Right cardiac atrium (tissue), 5 donors: ENCODE results near the gene PEA15. TPM values are rescaled to one million over a fixed set of nuclear protein-coding genes. Genes with fewer than 3 reads are reported as not detected.

Experiments used
- ATAC-seq, 2 donors: fragments of 200-7000 bp; cut with Tn5 transposase; one replicate each; pipeline versions ENCODE4 v1.8.0 to v1.9.1; 2020; ENCODE audit warnings: moderate library complexity in 2 of 2, mild to moderate bottlenecking in 1 of 2
- DNase-seq, 3 donors: peaks; one replicate each; pipeline ENCODE4 v3.0.0-alpha.2; 2020
- H3K27ac ChIP-seq: one replicate; pipeline ENCODE4 v1.5.1; 2013; ENCODE audit warnings: mild to moderate bottlenecking, low read length, control low read depth, moderate library complexity
- H3K27me3 ChIP-seq: one replicate; pipeline ENCODE4 v1.6.1; 2013; ENCODE audit not compliant: control insufficient read depth, insufficient read depth
- H3K4me1 ChIP-seq: one replicate; pipeline ENCODE4 v1.6.1; 2013; ENCODE audit warnings: low read length; ENCODE audit not compliant: control insufficient read depth, insufficient read depth
- H3K4me3 ChIP-seq: one replicate; pipeline ENCODE4 v1.5.1; 2013; ENCODE audit warnings: low read length, control low read depth
- H3K9me3 ChIP-seq: one replicate; pipeline ENCODE4 v1.6.1; 2013; ENCODE audit warnings: low read length; ENCODE audit not compliant: control insufficient read depth
- WGBS: extraction: QIAGEN DNeasy Blood & Tissue Kit; methylation state at CpG from one replicate; pipeline ENCODE4 v1.1.7; 2013; 5-methylcytosine and 5-hydroxymethylcytosine counted together
- intact Hi-C, 4 donors: fragments of 100-400 bp; cut with DNase I; formaldehyde crosslinking; loops; one replicate each; pipeline versions ENCODE4 v1.11.0 to v1.14.0; 2022 to 2023
- polyA plus RNA-seq: library from polyadenylated mRNA; stranded (reverse); fragments of 200-250 nt; gene quantifications from one replicate; pipeline ENCODE4 v1.2.3, GENCODE V29; 2013
- total RNA-seq, 4 donors: library from RNA; stranded (reverse); fragmentation: NEBNext Ultra II Directional; extraction: Animal tissue kit (Norgen Biotek cat#: 25700); gene quantifications; one replicate each; pipeline ENCODE4 v1.2.1, GENCODE V29; 2021
- donor health status: healthy with polysubstance abuse.
- donor health status: DM: no; HTN: yes; CAD: no.
- donor health status: DM: no; HTN: no; CAD: no.
- donor health status: DM: no; HTN: yes; CAD: no; lungs with severe emphysema.
- donor health status: DM: yes; HTN: yes; CAD: no.

PEA15 gene
- total and polyA plus RNA-seq, 5 donors, result 169 to 223 (median 213) TPM

GRCh38 chr1:160260406-160261382 is 55.5 kb downstream of the PEA15 start:
- H3K9me3 ChIP-seq, result no peaks in the 10 kb centered on the region
- DNase-seq, result no peak
- WGBS, result 18% methylated on average over 6 of the region's 6 CpGs
- peak overlapping the region; percentile 84 for H3K27ac ChIP-seq
- peak overlapping the region; percentile 80 for H3K4me3 ChIP-seq
- H3K4me1 ChIP-seq, result no peaks in the 10 kb centered on the region
- ATAC-seq, result no peak
- H3K27me3 ChIP-seq, result no peaks in the 10 kb centered on the region
- intact Hi-C loops, result no loop called here

- no peaks in the 10 kb centered on the region for H3K9me3 ChIP-seq
- peak overlapping the region; percentile 80 for H3K4me3 ChIP-seq
- peak overlapping the region; percentile 96 for H3K27ac ChIP-seq
- WGBS, result under 1% methylated on average over 8 of the region's 8 CpGs
- ATAC-seq (peak; percentile 35 to 51), DNase-seq (no peak)
- intact Hi-C loops, result no loop called here
- H3K4me1 ChIP-seq, result no peaks in the 10 kb centered on the region
- no peaks in the 10 kb centered on the region for H3K27me3 ChIP-seq
These were observed 56.3 kb downstream of the PEA15 start for GRCh38 chr1:160261556-160261892.

- DNase-seq (peak; percentile 99), ATAC-seq (peak; percentile 98)
- no peaks in the 10 kb centered on the region for H3K9me3 ChIP-seq
- intact Hi-C loops, result no loop called here
- under 1% methylated on average over 67 of the region's 67 CpGs for WGBS
- no peaks in the 10 kb centered on the region for H3K27me3 ChIP-seq
- peak within 1 kb of the TSS; percentile 96 for H3K27ac ChIP-seq
- peak within 1 kb of the TSS; percentile 80 for H3K4me3 ChIP-seq
- no peaks in the 10 kb centered on the region for H3K4me1 ChIP-seq
These were observed 57.0 kb downstream of the PEA15 start, which contains the start of gene DCAF8 for GRCh38 chr1:160261893-160262794. Gene DCAF8 (minus strand): TSS chr1:160262549. CDS start chr1:160244008, 18,541 bp downstream.

- DNase-seq, result no peak
- H3K4me1 ChIP-seq, result no peaks in the 10 kb centered on the region
- intact Hi-C loops, result no loop called here
- ATAC-seq, result no peak
- 81% methylated on average over 4 of the region's 4 CpGs for WGBS
- H3K27ac ChIP-seq, result no peak overlapping the region
- H3K4me3 ChIP-seq, result no peak overlapping the region
- no peaks in the 10 kb centered on the region for H3K27me3 ChIP-seq
- H3K9me3 ChIP-seq, result no peaks in the 10 kb centered on the region
These were observed 59.7 kb downstream of the PEA15 start for GRCh38 chr1:160264795-160265307.

Other genes with a start within 250 kb of the PEA15 start
- gene PIGM, start 173.4 kb upstream of the PEA15 start, total RNA-seq, result 1 to 10 TPM; 4.0 to 4.6 (median 4.3) TPM
- 2.7 TPM for gene PIGM, start 173.4 kb upstream of the PEA15 start, polyA plus RNA-seq
- gene KCNJ10, start 135.2 kb upstream of the PEA15 start, total RNA-seq, result under 1 TPM; 0.11 to 0.31 (median 0.20) TPM
- gene KCNJ10, start 135.2 kb upstream of the PEA15 start, polyA plus RNA-seq, result 0.14 TPM
- gene KCNJ9, start 123.8 kb upstream of the PEA15 start, total RNA-seq, result not detected
- not detected for gene KCNJ9, start 123.8 kb upstream of the PEA15 start, polyA plus RNA-seq
- gene IGSF8, start 106.8 kb upstream of the PEA15 start, total RNA-seq, result 10 to 100 TPM; 18.3 to 24.2 (median 19.8) TPM
- gene IGSF8, start 106.8 kb upstream of the PEA15 start, polyA plus RNA-seq, result 18.2 TPM
- gene ATP1A2, start 89.6 kb upstream of the PEA15 start, total RNA-seq, result 100 to 1,000 TPM; 150 to 323 (median 257) TPM
- 89.6 TPM for gene ATP1A2, start 89.6 kb upstream of the PEA15 start, polyA plus RNA-seq
- under 1 TPM in 3 of 4 donors, not detected in 1; 0.08 to 0.43 (median 0.28) TPM for gene ATP1A4, start 53.8 kb upstream of the PEA15 start, total RNA-seq
- gene ATP1A4, start 53.8 kb upstream of the PEA15 start, polyA plus RNA-seq, result 0.07 TPM
- 10 to 100 TPM in 3 of 4 donors, 1 to 10 TPM in 1; 9.5 to 24.7 (median 15.3) TPM for gene CASQ1, start 14.8 kb upstream of the PEA15 start, total RNA-seq
- gene CASQ1, start 14.8 kb upstream of the PEA15 start, polyA plus RNA-seq, result 33.3 TPM
- gene DCAF8, start 57.2 kb downstream of the PEA15 start, total RNA-seq, result 100 to 1,000 TPM; 113 to 152 (median 122) TPM
- gene DCAF8, start 57.2 kb downstream of the PEA15 start, polyA plus RNA-seq, result 97.8 TPM
- 100 to 1,000 TPM in 2 of 4 donors, 10 to 100 TPM in 2; 97.4 to 113 (median 105) TPM for gene PEX19, start 79.7 kb downstream of the PEA15 start, total RNA-seq
- 42.5 TPM for gene PEX19, start 79.7 kb downstream of the PEA15 start, polyA plus RNA-seq
- gene COPA, start 137.9 kb downstream of the PEA15 start, total RNA-seq, result 100 to 1,000 TPM; 115 to 140 (median 121) TPM
- gene COPA, start 137.9 kb downstream of the PEA15 start, polyA plus RNA-seq, result 69.1 TPM
- 10 to 100 TPM; 67.1 to 84.3 (median 70.3) TPM for gene NCSTN, start 138.0 kb downstream of the PEA15 start, total RNA-seq
- 60.7 TPM for gene NCSTN, start 138.0 kb downstream of the PEA15 start, polyA plus RNA-seq
- gene NHLH1, start 161.7 kb downstream of the PEA15 start, total RNA-seq, result under 1 TPM in 1 of 4 donors, not detected in 3; 0.09 TPM
- 0.05 TPM for gene NHLH1, start 161.7 kb downstream of the PEA15 start, polyA plus RNA-seq
- 10 to 100 TPM in 2 of 4 donors, 1 to 10 TPM in 2; 8.3 to 11.4 (median 9.5) TPM for gene VANGL2, start 195.2 kb downstream of the PEA15 start, total RNA-seq
- 4.7 TPM for gene VANGL2, start 195.2 kb downstream of the PEA15 start, polyA plus RNA-seq